GM12878 (cell line): ENCODE measurements around the gene BRF1. TPM values are rescaled to one million over a fixed set of nuclear protein-coding genes. Genes with fewer than 3 reads are reported as not detected.

Source experiments
- ATAC-seq: fragments of 200-7000 bp; cut with Tn5 transposase; 3 replicates; pipeline ENCODE4 v1.9.1; 2020; ENCODE audit warnings: mild to moderate bottlenecking, moderate library complexity
- BruUV-seq: library from RNA; stranded (reverse); fragments of 400-500 nt; replicated peaks from 2 replicates; lab custom pipeline; 2021; lab: Mats Ljungman, UMichigan
- CTCF ChIA-PET: fragments of 300-600 bp; sonication (Branson Sonifier 250); formaldehyde crosslinking; extraction: SDS; loops from one replicate; lab custom pipeline; 2021; ENCODE audit warnings: inconsistent platforms; lab: Yijun Ruan, JAX
- POLR2A ChIA-PET: fragments of 350-600 bp; formaldehyde crosslinking; extraction: SDS; loops from one replicate; lab custom pipeline; 2021; ENCODE audit warnings: inconsistent platforms; lab: Charles Lee
- RAD21 ChIA-PET: fragments of 300-600 bp; sonication (Branson Sonifier 250); formaldehyde crosslinking; loops from one replicate; lab custom pipeline; 2023; ENCODE audit warnings: antibody characterized with exemption; ENCODE audit not compliant: unreplicated experiment; lab: Charles Lee
- SMC1A ChIA-PET: fragments of 300-600 bp; sonication (Branson Sonifier 250); formaldehyde crosslinking; loops from one replicate; lab custom pipeline; 2023; ENCODE audit not compliant: unreplicated experiment, uncharacterized antibody; lab: Charles Lee
- DNase-seq: peaks from one replicate; pipeline ENCODE4 v3.0.0-alpha.2; 2011; ENCODE audit warnings: low read depth, low spot score
- FAIRE-seq: peaks from 3 replicates; lab custom pipeline; 2011; peaks lifted over from hg19 to GRCh38; lab: Jason Lieb, UNC
- H2AFZ ChIP-seq: 2 replicates; pipeline ENCODE4 v1.6.0; 2011; ENCODE audit warnings: low read depth, low read length, control low read depth; ENCODE audit not compliant: control insufficient read depth
- H3K27ac ChIP-seq: 2 replicates; pipeline ENCODE4 v1.5.1; 2011; ENCODE audit warnings: control low read depth; ENCODE audit not compliant: control insufficient read depth, insufficient read depth
- H3K27me3 ChIP-seq, 2 experiments: replicated peaks in 1 of 2; 2 replicates each; pipeline versions ENCODE4 v1.6.0 to v1.6.1; 2011; ENCODE audit warnings: low read length in 1 of 2; ENCODE audit not compliant: control insufficient read depth in 2 of 2, insufficient read depth in 2 of 2
- H3K36me3 ChIP-seq, 2 experiments: 2 replicates each; pipeline ENCODE4 v1.5.1; 2011; ENCODE audit warnings: low read length in 1 of 2; ENCODE audit not compliant: control insufficient read depth in 2 of 2, insufficient read depth in 2 of 2
- H3K4me1 ChIP-seq: 2 replicates; pipeline ENCODE4 v1.6.1; 2011; ENCODE audit warnings: mild to moderate bottlenecking, low read length, moderate library complexity, mixed read lengths; ENCODE audit not compliant: control insufficient read depth, insufficient read depth
- H3K4me2 ChIP-seq: 2 replicates; pipeline ENCODE4 v1.6.0; 2011; ENCODE audit warnings: control low read depth; ENCODE audit not compliant: control insufficient read depth, insufficient read depth
- H3K4me3 ChIP-seq: fragments of 200-600 bp; sonication (generic); 2 replicates; pipeline ENCODE4 v1.5.1; 2016
- H3K79me2 ChIP-seq: 2 replicates; pipeline ENCODE4 v1.6.0; 2011; ENCODE audit warnings: low read length; ENCODE audit not compliant: control insufficient read depth, insufficient read depth
- H3K9ac ChIP-seq: 2 replicates; pipeline ENCODE4 v1.8.0; 2011; ENCODE audit warnings: low read length, control low read depth, mixed read lengths; ENCODE audit not compliant: control insufficient read depth, insufficient read depth
- H3K9me3 ChIP-seq: replicated peaks from 3 replicates; pipeline ENCODE4 v1.5.1; 2011; ENCODE audit warnings: mild to moderate bottlenecking, low read length; ENCODE audit not compliant: control insufficient read depth, insufficient read depth
- H4K20me1 ChIP-seq: 2 replicates; pipeline ENCODE4 v1.6.0; 2011; ENCODE audit not compliant: control insufficient read depth, insufficient read depth
- SP1 ChIP-seq: IDR thresholded peaks from one replicate; pipeline ENCODE4 v1.6.1; 2011; ENCODE audit warnings: low read depth, low read length
- YBX1 ChIP-seq: fragments of 450-650 bp; IDR thresholded peaks from 2 replicates; pipeline ENCODE4 v1.6.1; 2016; ENCODE audit warnings: antibody characterized with exemption
- ZBTB4 ChIP-seq: fragments of 450-650 bp; formaldehyde crosslinking; IDR thresholded peaks from 2 replicates; pipeline ENCODE4 v1.4.0; 2022; ENCODE audit warnings: mild to moderate bottlenecking, moderate library complexity
- WGBS: methylation state at CpG from one replicate; pipeline ENCODE4 v1.1.6; 2016; ENCODE audit warnings: low lambda C conversion rate; ENCODE audit not compliant: insufficient replicate concordance, insufficient coverage; ENCODE audit errors: missing lambda C conversion rate; 5-methylcytosine and 5-hydroxymethylcytosine counted together
- in situ Hi-C: fragments of 300-500 bp; cut with MboI; formaldehyde crosslinking; loops from 9 replicates; pipeline ENCODE4 v1.14.3; 2018; ENCODE audit warnings: mixed read lengths
- intact Hi-C: fragments of 100-400 bp; cut with micrococcal nuclease; formaldehyde crosslinking; loops from one replicate; pipeline ENCODE4 v1.14.2; 2022; ENCODE audit not compliant: unreplicated experiment
- polyA plus RNA-seq, 11 experiments: library from polyadenylated mRNA; depleted of rRNA in 4 of 11; unstranded in 6 of 11; stranded (reverse) in 5 of 11; fragments of >200 nt; fragmentation: Nextera tagmentation in 4 of 11; fragmentation: Illumina TruSeq in 1 of 11; extraction: Ambion mirVana in 4 of 11; extraction: Trizol in 1 of 11; gene quantifications; 1 replicate in 1 of 11; 2 replicates in 10 of 11; pipeline versions ENCODE4 v1.2.1 to v1.2.3, GENCODE V29; 2011 to 2016; ENCODE audit warnings: inconsistent platforms in 2 of 11, missing spikeins in 2 of 11, low read depth in 1 of 11
- total RNA-seq, 4 experiments: library from RNA; depleted of rRNA in 3 of 4; stranded (reverse); fragments of >200 nt in 3 of 4; fragmentation: Illumina TruSeq in 1 of 4; extraction: Trizol in 1 of 4; gene quantifications; 2 replicates each; pipeline versions ENCODE4 v1.2.1 to v1.2.3, GENCODE V29; 2013 to 2021
- TF ChIP-seq, protein P1 (sequence below): fragments of 450-650 bp; IDR thresholded peaks from 2 replicates; pipeline ENCODE4 v1.6.1; 2017; ENCODE audit warnings: antibody characterized with exemption, mild to moderate bottlenecking, moderate library complexity

BRF1 gene
- total and polyA plus RNA-seq, 10 of the 15 experiments (the other 5 are each of a cell fraction or from before 2014, with no cell fraction given): 0.21 to 33.5 (median 10.7) TPM

DNA sequence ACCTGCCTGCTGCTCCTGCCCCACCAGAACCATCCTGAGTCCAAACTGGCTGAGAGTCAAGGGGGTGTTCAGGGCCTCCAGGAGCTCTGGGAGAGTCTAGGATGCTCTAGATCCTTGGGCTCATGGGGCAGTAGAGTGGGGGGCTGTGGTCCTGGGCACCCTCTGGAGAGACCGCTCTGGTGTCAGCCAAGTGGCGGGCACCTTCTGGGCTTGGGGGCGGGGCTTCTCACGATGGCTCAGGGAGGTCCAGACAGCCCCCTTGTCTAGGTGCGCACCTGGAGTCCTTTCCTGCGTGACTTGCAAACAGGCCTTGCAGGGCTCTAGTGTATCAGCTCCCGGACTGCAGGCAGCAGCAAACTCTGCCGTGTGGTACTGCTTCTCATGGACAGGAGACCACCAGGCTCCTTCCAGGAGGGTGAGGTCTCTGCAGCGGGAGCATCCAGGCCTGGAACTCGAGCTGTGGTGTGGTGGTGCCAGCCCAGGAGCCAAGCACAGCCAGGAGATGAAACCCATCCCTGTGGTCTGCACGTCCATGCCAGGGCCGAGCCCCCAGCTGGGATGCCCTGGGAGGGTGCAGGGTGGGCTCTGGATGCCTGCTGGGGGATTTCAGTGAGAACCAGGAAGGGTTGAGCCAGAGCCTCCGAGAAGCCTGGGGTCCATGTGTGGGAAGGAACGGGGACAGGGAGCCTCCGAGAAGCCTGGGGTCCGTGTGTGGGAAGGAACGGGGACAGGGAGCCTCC, 28.8 kb upstream of the BRF1 start:
- intact Hi-C loops (no loop called here), in situ Hi-C loops (no loop called here)
- FAIRE-seq (no peak), DNase-seq (no peak), ATAC-seq (no peak)
- no peaks in the 10 kb centered on the region for H4K20me1 ChIP-seq
- no peaks in the 10 kb centered on the region for H3K27me3 ChIP-seq
- no peaks in the 10 kb centered on the region; a peak in 1 of 4 replicates for H3K36me3 ChIP-seq
- SMC1A ChIA-PET: no interaction called here
- TF ChIP-seq, protein P1, sequence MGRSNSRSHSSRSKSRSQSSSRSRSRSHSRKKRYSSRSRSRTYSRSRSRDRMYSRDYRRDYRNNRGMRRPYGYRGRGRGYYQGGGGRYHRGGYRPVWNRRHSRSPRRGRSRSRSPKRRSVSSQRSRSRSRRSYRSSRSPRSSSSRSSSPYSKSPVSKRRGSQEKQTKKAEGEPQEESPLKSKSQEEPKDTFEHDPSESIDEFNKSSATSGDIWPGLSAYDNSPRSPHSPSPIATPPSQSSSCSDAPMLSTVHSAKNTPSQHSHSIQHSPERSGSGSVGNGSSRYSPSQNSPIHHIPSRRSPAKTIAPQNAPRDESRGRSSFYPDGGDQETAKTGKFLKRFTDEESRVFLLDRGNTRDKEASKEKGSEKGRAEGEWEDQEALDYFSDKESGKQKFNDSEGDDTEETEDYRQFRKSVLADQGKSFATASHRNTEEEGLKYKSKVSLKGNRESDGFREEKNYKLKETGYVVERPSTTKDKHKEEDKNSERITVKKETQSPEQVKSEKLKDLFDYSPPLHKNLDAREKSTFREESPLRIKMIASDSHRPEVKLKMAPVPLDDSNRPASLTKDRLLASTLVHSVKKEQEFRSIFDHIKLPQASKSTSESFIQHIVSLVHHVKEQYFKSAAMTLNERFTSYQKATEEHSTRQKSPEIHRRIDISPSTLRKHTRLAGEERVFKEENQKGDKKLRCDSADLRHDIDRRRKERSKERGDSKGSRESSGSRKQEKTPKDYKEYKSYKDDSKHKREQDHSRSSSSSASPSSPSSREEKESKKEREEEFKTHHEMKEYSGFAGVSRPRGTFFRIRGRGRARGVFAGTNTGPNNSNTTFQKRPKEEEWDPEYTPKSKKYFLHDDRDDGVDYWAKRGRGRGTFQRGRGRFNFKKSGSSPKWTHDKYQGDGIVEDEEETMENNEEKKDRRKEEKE: no peak
- no peak for TF ChIP-seq YBX1
- no peak for TF ChIP-seq SP1
- no peak for TF ChIP-seq ZBTB4 (CRISPR knock-in tag)
- H3K4me1 ChIP-seq: peaks cover 3% of the 10 kb centered on the region; the same call in 1 of the 2 replicates
- H3K4me2 ChIP-seq: no peak overlapping the region
- no peaks in the 10 kb centered on the region for H3K9me3 ChIP-seq
- 67% methylated on average over 17 of the region's 17 CpGs for WGBS
- BruUV-seq: no TSS peak
- no peak overlapping the region for H3K27ac ChIP-seq
- H2AFZ ChIP-seq: no peak overlapping the region
- no peak overlapping the region for H3K4me3 ChIP-seq
- RAD21 ChIA-PET: interaction anchor here (0.5 kb wide), 1 partner anchor 199 kb away, joined by 4 read pairs; no protein-coding TSS in a partner anchor
- no peak overlapping the region for H3K9ac ChIP-seq
- no peaks in the 10 kb centered on the region for H3K79me2 ChIP-seq
- CTCF ChIA-PET: no interaction called here
- POLR2A ChIA-PET: interaction anchor here (0.5 kb wide), 1 partner anchor 10 kb away, joined by 3 read pairs; no protein-coding TSS in a partner anchor
